Measurements from ENCODE around the gene RARB. TPM values are rescaled to one million over a fixed set of nuclear protein-coding genes. Genes with fewer than 3 reads are reported as not detected.

Gene RARB
- polyA plus RNA-seq, 1 donor (not counting 4 experiments of a cell fraction or from before 2014, with no cell fraction given) = 0.03 TPM

DNA sequence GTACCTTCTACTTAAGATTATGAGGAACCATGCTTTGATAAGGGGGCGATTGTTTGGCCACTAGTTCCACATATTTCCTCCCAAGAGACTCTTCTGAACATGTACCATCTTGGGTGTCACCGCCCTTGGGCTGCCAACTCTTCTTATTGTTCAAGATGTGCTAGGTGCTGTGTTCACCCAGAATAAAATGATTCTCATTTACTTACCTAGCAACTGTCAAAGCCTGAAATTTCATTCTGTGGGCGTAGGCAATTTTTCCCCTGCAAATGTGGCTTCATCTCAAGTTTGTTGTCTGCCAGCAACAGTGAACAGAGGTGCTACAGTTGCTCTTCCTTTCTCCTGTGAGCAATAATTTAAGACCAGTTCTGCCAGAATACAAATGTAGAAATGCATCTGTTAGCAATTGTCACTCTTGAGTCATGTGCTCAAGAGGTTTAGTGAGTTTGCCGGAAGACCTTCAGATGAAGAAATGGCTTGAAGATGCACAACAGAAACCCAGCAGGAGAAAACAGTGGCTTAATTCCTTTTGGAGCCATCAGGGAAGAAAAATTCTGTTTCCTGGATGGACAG is 41.3 kb upstream of the RARB start:
- FAIRE-seq = no peak
- dilution Hi-C loops (cut with MboI; ENCODE audit: extremely low pct_ligation_motif_present, low sequenced_read_pairs) = no loop called here
- no peaks in the 10 kb centered on the region for H4K20me1 ChIP-seq (ENCODE audit: control insufficient read depth, extremely low read depth, insufficient read depth, low read length)
- no peak overlapping the region for H3K9ac ChIP-seq (ENCODE audit: control insufficient read depth, extremely low read depth, insufficient read depth, low read length)
- no peaks in the 10 kb centered on the region for H3K27me3 ChIP-seq (ENCODE audit: control insufficient read depth, extremely low read depth, insufficient read depth, low read length)
- no peaks in the 10 kb centered on the region for H3K9me1 ChIP-seq (ENCODE audit: control insufficient read depth, extremely low read depth, insufficient read depth, low read length)
- no peaks in the 10 kb centered on the region for H3K36me3 ChIP-seq (ENCODE audit: control insufficient read depth in 2 of 2, extremely low read depth in 1 of 2, insufficient read depth in 2 of 2, low read length in 2 of 2)
- TF ChIP-seq, protein P1, sequence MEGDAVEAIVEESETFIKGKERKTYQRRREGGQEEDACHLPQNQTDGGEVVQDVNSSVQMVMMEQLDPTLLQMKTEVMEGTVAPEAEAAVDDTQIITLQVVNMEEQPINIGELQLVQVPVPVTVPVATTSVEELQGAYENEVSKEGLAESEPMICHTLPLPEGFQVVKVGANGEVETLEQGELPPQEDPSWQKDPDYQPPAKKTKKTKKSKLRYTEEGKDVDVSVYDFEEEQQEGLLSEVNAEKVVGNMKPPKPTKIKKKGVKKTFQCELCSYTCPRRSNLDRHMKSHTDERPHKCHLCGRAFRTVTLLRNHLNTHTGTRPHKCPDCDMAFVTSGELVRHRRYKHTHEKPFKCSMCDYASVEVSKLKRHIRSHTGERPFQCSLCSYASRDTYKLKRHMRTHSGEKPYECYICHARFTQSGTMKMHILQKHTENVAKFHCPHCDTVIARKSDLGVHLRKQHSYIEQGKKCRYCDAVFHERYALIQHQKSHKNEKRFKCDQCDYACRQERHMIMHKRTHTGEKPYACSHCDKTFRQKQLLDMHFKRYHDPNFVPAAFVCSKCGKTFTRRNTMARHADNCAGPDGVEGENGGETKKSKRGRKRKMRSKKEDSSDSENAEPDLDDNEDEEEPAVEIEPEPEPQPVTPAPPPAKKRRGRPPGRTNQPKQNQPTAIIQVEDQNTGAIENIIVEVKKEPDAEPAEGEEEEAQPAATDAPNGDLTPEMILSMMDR (optimal IDR thresholded peaks at IDR 0.05 in 1 of 3, IDR thresholded peaks at IDR 0.05 in 1 of 3, conservative IDR thresholded peaks at IDR 0.05 in 1 of 3; ENCODE audit: extremely low read depth in 1 of 3, insufficient read depth in 2 of 3, low read length in 3 of 3) = no peak
- no peak for TF ChIP-seq EZH2 (IDR thresholded peaks at IDR 0.05; ENCODE audit: low read length)
- H3K4me3 ChIP-seq (ENCODE audit: control insufficient read depth in 2 of 3, extremely low read depth in 1 of 3, insufficient read depth in 2 of 3, low read depth in 1 of 3, low read length in 3 of 3) = no peak overlapping the region
- no peak for DNase-seq (ENCODE audit: low read depth, low spot score)
- H3K27ac ChIP-seq (ENCODE audit: control insufficient read depth, insufficient read depth, low read length) = no peak overlapping the region
- H3K9me3 ChIP-seq (ENCODE audit: control insufficient read depth, low read depth, low read length) = no peaks in the 10 kb centered on the region
- no peaks in the 10 kb centered on the region for H3K79me2 ChIP-seq (ENCODE audit: control insufficient read depth, insufficient read depth, low read length)
- no peaks in the 10 kb centered on the region for H3K4me1 ChIP-seq (ENCODE audit: control insufficient read depth, extremely low read depth, insufficient read depth, low read length)
- no peak overlapping the region for H2AFZ ChIP-seq (ENCODE audit: control insufficient read depth, low read length)
- H3K4me2 ChIP-seq (ENCODE audit: control insufficient read depth, extremely low read depth, insufficient read depth, low read depth, low read length) = no peak overlapping the region

DNA sequence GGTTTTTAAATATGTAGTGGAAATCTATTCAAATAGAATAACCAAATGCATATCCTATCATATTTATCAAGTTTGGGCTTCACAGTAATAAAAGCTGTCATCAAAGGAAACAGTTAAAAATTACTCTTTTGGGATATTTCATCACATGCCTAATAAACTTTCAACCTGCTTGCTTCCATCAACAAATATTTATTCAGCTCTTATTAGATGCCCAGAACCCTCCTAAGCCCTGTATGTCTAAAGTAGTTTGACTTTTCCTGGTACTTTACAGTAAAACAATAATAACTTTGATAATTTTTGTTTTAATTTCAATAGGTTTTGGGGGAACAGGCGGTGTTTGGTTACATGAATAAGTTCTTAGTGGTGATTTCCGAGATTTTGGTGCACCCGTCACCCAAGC is 37.5 kb upstream of the RARB start:
- FAIRE-seq = no peak

More for the DNA sequence above, 37.5 kb upstream of the RARB start:
- Histone ChIP-seq H3K9ac (ENCODE audit: control insufficient read depth, extremely low read depth, insufficient read depth, low read length) (no peak overlapping the region), H3K79me2 (ENCODE audit: control insufficient read depth, insufficient read depth, low read length) (no peaks in the 10 kb centered on the region), H3K4me1 (ENCODE audit: control insufficient read depth, extremely low read depth, insufficient read depth, low read length) (no peaks in the 10 kb centered on the region), H3K4me2 (ENCODE audit: control insufficient read depth, extremely low read depth, insufficient read depth, low read depth, low read length) (no peak overlapping the region), H3K4me3 (ENCODE audit: control insufficient read depth in 2 of 3, extremely low read depth in 1 of 3, insufficient read depth in 2 of 3, low read depth in 1 of 3, low read length in 3 of 3) (no peak overlapping the region), H3K36me3 (ENCODE audit: control insufficient read depth in 2 of 2, extremely low read depth in 1 of 2, insufficient read depth in 2 of 2, low read length in 2 of 2) (no peaks in the 10 kb centered on the region), H4K20me1 (ENCODE audit: control insufficient read depth, extremely low read depth, insufficient read depth, low read length) (no peaks in the 10 kb centered on the region), H3K9me3 (ENCODE audit: control insufficient read depth, low read depth, low read length) (no peaks in the 10 kb centered on the region), H3K27me3 (ENCODE audit: control insufficient read depth, extremely low read depth, insufficient read depth, low read length) (no peaks in the 10 kb centered on the region), H3K27ac (ENCODE audit: control insufficient read depth, insufficient read depth, low read length) (no peak overlapping the region), H2AFZ (ENCODE audit: control insufficient read depth, low read length) (no peak overlapping the region), H3K9me1 (ENCODE audit: control insufficient read depth, extremely low read depth, insufficient read depth, low read length) (no peaks in the 10 kb centered on the region)
- dilution Hi-C loops (cut with MboI; ENCODE audit: extremely low pct_ligation_motif_present, low sequenced_read_pairs) = no loop called here
- DNase-seq (ENCODE audit: low read depth, low spot score) = no peak
- TF ChIP-seq, protein P1 (optimal IDR thresholded peaks at IDR 0.05 in 1 of 3, IDR thresholded peaks at IDR 0.05 in 1 of 3, conservative IDR thresholded peaks at IDR 0.05 in 1 of 3; ENCODE audit: extremely low read depth in 1 of 3, insufficient read depth in 2 of 3, low read length in 3 of 3) = no peak
- no peak for TF ChIP-seq EZH2 (IDR thresholded peaks at IDR 0.05; ENCODE audit: low read length)
